ENCODE results near the gene UBR3.

DNA sequence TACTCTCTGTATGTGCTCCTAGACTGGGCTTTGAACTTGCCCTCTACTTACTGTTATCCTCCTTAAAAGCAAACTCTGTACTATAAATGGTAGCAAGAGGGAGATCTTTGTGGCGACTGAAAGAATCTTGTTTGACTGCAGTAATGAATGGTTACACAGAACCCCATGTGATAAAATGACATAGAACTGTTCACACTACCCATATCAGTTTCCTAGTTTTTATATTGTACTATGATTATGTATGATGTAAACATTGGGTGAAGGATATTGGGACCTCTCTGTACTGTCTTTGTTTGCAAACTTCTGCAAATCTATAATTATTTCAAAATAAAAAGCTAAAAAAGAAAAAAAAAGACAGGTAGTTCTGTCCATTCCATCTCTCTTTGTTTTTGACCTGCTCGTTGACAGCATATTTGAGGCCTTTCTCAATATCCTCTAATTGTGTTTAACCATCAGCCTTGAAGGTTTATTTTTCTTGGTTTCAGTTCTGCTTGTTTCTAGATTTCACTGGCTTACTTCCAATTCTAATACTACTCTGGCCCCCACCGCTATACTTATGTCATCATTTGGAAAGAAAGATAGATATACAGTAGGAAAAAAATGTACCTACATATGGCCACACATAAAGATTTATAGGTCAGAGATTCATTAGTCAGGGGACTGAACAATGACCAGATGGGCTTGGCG lies 271.5 kb downstream of the UBR3 start:
- TF ChIP-seq, protein P1, sequence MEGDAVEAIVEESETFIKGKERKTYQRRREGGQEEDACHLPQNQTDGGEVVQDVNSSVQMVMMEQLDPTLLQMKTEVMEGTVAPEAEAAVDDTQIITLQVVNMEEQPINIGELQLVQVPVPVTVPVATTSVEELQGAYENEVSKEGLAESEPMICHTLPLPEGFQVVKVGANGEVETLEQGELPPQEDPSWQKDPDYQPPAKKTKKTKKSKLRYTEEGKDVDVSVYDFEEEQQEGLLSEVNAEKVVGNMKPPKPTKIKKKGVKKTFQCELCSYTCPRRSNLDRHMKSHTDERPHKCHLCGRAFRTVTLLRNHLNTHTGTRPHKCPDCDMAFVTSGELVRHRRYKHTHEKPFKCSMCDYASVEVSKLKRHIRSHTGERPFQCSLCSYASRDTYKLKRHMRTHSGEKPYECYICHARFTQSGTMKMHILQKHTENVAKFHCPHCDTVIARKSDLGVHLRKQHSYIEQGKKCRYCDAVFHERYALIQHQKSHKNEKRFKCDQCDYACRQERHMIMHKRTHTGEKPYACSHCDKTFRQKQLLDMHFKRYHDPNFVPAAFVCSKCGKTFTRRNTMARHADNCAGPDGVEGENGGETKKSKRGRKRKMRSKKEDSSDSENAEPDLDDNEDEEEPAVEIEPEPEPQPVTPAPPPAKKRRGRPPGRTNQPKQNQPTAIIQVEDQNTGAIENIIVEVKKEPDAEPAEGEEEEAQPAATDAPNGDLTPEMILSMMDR (IDR thresholded peaks at IDR 0.05; ENCODE audit: poor library complexity, severe bottlenecking), result no peak
- TF ChIP-seq EP300 (conservative IDR thresholded peaks at IDR 0.05; ENCODE audit: poor library complexity, severe bottlenecking) (no peak), POLR2AphosphoS5 (IDR thresholded peaks at IDR 0.05) (no peak), EZH2 (IDR thresholded peaks at IDR 0.05; ENCODE audit: borderline replicate concordance, insufficient read depth, low read length, poor library complexity, severe bottlenecking) (no peak)
- TF ChIP-seq, protein P2, sequence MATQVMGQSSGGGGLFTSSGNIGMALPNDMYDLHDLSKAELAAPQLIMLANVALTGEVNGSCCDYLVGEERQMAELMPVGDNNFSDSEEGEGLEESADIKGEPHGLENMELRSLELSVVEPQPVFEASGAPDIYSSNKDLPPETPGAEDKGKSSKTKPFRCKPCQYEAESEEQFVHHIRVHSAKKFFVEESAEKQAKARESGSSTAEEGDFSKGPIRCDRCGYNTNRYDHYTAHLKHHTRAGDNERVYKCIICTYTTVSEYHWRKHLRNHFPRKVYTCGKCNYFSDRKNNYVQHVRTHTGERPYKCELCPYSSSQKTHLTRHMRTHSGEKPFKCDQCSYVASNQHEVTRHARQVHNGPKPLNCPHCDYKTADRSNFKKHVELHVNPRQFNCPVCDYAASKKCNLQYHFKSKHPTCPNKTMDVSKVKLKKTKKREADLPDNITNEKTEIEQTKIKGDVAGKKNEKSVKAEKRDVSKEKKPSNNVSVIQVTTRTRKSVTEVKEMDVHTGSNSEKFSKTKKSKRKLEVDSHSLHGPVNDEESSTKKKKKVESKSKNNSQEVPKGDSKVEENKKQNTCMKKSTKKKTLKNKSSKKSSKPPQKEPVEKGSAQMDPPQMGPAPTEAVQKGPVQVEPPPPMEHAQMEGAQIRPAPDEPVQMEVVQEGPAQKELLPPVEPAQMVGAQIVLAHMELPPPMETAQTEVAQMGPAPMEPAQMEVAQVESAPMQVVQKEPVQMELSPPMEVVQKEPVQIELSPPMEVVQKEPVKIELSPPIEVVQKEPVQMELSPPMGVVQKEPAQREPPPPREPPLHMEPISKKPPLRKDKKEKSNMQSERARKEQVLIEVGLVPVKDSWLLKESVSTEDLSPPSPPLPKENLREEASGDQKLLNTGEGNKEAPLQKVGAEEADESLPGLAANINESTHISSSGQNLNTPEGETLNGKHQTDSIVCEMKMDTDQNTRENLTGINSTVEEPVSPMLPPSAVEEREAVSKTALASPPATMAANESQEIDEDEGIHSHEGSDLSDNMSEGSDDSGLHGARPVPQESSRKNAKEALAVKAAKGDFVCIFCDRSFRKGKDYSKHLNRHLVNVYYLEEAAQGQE (IDR thresholded peaks at IDR 0.05; ENCODE audit: borderline replicate concordance), result no peak
